H4 (cell line): ENCODE data around the gene RNF220. TPM values are rescaled to one million over a fixed set of nuclear protein-coding genes. Genes with fewer than 3 reads are reported as not detected.

Experiments
- DNase-seq: peaks from one replicate; pipeline ENCODE4 v3.0.0-alpha.2; 2015; ENCODE audit warnings: low spot score
- total RNA-seq: library from RNA; depleted of rRNA; stranded (reverse); fragments of >200 nt; shearing (Covaris generic); gene quantifications from 2 replicates; pipeline ENCODE4 v1.2.3, GENCODE V29; 2014

Gene RNF220
- total RNA-seq, 1 experiment from 2014 or later = 65.1 TPM

DNA sequence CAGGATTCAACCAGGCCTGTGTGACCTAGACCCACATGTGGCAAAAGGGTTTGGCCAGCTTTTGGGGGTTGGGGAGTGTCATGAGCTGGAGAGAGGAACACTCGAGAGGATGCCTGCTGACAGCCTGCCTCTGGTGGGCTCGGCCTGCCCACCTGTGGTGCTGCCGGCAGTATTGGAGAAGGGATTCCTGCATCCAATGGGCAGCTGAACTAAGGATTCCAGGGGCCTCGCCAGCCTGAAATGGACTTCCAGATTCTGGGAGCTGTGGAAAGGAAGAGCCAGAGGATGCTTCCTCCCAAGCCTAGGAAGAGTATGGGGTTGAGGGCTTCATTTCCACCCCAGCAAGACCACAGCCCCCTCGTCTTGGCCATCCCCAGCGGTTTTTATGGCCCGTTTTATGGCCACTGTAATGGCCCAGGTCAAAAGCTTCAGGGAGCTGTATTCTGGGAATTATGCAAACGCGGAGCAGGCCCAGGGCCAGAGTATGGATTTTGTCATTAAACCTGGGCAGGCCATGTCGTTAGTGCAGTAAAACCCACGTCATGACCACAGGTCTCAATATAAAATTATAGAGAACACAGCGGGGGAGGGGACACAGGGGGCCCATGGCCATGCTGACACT is 205.6 kb downstream of the RNF220 start:
- DNase-seq = no peak

DNA sequence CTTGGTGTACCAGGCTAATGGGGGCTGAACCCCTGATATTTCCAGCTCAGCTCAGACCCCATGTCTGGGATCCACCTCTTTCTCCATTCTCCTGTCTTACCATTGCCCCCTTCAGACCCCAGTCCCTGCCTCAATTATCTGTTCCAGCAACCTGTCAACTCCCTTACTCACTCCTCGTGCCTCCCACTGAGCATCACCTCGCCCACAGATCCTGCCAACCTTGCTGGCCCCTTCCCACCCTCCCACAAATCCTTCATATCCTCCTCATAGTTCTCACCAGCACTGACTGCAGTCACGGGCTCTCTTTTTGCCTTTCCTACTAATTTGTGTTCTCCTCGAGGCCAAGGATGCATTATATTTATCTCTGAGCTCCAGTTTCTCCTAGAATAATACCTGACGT is 206.4 kb downstream of the RNF220 start:
- DNase-seq = no peak

DNA sequence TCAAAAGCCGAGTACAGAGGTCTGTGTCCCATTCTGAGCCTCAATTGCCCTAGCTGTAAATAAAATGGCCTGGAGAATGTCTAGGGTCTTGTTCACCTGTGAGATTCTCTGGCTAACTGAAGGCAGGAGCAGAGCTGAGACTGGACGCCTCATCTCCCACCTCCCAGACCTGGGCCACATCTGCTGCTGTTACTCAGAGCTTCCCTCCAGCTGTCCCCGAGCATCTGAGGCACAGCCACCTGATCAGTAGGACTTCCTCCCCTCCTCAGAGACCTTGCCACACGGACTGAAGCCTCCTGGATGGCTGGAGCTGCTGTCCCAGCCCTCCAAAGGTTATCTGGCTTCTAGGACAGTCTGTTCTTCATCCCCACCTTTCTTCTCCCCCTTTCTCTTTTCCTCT is 206.8 kb downstream of the RNF220 start:
- no peak for DNase-seq

DNA sequence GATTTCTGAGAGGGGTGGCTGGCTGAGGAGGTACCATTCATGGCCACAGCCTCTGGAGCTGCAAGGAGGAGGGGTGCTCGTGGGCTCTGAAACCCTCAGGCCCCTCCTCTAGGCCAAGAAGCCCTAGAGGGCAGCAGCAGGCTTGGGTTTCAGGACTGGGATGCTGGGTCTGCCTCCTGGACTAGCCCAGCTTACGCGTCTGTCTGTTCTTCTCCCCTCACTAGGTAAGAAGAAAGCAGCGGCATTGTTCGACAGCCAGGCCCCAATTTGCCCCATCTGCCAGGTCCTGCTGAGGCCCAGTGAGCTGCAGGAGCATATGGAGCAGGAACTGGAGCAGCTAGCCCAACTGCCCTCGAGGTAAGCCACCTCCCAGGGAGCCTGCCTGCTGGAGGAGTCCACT is 208.9 kb downstream of the RNF220 start:
- DNase-seq = no peak

DNA sequence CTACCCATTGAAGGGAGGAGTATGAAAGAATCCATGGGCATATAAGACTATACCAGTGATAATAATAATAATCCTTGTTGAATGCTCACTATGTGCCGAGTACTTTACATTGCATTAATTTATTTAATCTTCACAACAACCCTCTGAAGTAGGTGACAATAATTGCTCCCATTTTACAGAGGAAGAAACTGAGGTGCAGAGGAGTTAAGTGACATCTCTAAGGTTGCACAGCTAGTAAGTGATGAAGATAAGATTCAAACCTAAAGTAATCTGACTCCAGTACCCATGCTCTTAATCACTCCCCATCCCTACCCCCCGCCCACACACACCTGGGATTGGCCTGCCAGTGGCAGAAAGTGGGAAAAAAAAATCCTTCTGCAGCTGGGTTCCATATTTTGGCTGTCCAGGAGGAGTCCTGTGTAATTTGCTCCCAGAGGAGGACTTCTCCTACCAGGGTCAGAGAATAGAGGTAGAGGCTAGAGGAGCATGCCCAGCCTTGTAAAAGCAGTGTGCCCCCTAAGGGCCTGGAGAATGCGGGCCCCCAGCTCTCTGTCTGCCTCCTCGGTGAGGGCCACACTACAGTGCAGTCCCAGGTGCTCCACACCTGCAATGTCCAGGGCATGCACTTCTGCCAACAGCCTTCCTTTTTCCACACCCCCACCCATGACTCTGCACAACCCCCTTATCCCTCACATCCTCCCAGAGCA is 211.4 kb downstream of the RNF220 start:
- no peak for DNase-seq

DNA sequence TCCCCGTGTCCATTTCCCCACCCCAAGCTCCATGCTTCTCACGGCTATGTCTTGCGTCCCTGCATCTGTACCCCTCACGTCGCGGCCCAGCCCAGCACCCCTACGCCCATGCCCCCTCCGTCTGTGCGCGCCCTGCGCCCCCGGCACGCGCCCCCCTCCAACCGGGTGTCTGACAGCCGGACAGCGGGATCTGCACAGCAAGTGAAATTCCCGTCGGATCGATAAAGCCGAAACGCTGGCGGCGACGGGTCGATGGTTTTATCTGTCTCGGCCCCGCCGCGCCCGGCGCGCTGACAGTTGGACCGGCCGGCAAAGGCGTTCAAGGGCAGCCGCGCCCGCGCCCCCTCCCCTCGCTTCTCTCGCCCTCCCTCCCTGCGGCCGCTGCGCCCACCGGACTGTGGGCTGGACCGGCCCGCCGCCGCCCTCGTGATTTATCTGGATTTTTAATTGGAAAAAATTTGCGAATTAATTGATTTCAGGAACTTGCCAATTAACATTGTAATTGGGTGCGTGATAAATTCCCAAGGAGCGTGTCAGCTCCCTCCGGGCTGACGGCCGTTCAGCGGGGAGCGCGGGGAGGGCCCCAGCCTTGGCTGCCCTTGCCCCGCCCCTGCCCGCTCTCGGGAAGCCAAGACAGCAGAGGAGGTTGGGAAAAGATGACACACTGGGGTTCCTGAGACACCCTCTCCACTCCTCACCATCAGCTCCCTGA is 212.1 kb downstream of the RNF220 start:
- DNase-seq = no peak

DNA sequence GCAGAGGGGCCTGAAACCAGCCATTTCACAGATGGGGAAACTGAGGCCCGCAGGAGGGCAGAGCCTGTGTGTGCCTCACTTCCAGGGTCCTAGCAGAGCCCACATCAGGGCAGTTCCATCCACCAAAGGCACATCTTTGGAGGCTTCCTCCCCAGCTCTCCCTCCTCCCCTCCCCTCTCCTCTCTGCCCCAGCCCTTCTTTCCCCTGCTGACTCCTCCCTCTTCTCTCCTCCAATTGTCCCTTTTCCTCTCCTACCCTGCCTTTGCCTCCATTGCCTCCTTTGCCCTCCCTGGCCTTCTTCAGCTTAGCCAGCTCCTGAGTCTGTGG is 212.6 kb downstream of the RNF220 start:
- DNase-seq = no peak

DNA sequence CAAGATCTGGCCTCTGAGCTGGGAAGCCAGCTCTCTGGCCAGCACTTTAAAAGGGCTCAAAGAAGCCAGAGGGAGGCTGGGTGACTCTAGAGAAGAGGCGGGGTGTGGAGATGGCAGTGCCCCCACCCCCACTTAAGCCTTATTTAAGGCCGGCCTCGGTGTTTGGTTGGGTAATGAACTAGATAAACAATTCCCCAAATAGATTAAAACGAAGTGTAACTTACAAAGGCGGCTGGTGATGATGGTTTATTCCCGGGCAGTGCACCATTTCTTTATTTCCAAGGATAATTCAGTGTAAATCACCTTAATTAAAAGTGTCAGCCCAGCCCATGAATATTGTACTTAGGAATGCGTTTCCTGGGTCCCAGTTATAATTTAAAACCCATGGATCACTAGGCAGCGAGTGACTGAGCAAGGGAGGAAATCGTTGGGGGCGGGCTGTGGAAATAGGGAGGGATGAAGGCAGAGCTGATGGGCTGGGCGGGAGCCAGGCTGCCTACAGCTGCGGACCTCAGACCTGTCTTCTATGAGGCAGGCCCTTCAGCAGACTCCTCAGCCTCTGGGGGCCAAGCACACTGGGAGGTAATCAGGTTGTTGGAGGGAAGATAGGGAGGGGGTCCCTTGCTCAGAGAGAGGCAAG is 214.3 kb downstream of the RNF220 start:
- peak; percentile 35 for DNase-seq

DNA sequence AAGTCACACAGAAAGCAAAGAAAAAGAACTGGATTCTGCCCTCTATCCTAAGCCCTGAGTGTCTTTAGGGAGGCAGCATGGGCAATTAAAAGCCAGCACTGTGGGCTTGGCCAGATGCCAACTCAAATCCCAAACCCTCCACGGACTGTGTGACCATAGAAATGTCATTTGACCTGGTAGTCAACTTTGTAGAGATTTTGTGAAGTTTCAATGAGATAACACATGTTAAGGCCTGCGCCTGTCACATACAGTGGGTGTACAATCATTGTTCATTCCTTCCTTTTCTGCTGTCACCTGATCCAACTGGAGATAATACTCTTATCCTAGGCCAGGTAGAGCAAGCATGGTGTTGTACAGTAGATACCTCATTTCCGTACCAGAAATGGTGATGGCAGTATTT is 215.0 kb downstream of the RNF220 start:
- no peak for DNase-seq

DNA sequence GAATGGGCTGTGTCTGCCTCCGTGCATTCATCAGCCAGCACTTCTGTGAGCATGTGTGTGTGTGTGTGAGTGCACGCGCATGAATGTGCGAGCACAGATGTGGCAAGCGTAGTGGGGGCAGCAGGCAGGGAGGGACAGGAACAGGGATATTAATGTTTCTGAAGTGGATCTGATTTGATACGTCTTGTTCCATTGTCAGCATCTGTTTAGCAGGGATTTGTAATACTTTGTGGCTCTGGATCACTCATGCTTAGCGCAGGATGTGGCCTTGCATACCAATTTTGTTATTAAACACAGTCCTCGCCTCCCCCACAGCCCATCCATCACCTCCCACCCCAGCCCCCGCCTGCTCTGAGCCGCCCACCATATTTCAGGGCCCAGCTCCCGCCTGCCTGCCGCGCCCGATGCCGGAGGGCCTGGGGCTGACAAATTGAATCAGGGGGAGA is 216.8 kb downstream of the RNF220 start:
- DNase-seq = no peak

DNA sequence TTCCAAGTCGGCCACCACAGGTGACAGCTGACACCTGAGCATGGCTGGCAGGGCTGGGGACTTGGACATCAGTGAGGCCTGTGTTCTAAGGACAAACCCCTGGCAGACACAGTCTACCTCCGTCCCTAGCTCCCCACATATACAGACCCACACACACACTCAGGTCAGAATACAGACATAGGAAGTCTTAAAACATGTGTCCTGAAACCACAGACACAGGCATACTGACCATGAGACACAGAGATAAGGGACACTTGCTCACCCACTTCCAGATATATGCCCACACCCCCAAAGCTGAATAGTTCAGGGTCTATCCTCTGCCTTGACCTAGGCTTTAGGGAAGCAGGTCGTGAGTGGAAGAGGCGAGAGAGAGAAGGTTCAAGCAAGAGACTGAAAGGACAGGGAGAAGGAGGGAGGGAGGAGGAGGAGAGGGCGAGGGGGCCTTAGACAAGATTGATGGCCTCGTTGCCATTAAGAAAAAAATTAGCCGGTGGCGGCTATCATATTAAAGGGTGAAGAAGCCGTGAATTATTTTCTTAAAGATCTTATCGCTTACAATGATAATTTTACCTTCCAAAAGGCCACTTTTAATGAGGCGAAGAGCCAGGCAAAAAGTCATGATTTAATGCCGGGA is 219.3 kb downstream of the RNF220 start:
- no peak for DNase-seq

DNA sequence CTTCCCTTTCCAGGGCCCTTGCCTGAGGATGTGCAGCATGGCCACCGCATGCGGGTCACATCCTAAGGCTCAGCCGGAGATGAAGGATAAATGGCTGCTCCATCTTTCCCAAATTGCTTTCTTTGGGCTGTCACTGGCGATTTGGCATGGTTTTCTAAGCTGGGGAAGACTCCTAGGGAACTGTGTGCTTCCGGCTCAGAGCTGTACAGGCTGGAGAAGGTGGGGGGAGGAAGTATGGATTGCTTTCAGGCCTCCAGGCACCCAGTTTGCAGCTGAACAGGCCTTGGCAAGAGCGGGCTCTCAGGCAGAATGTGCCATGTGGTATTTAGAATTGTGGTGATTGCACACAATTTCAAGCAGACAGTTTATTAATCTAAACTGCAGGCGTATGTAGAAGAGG is 220.3 kb downstream of the RNF220 start:
- DNase-seq = no peak

DNA sequence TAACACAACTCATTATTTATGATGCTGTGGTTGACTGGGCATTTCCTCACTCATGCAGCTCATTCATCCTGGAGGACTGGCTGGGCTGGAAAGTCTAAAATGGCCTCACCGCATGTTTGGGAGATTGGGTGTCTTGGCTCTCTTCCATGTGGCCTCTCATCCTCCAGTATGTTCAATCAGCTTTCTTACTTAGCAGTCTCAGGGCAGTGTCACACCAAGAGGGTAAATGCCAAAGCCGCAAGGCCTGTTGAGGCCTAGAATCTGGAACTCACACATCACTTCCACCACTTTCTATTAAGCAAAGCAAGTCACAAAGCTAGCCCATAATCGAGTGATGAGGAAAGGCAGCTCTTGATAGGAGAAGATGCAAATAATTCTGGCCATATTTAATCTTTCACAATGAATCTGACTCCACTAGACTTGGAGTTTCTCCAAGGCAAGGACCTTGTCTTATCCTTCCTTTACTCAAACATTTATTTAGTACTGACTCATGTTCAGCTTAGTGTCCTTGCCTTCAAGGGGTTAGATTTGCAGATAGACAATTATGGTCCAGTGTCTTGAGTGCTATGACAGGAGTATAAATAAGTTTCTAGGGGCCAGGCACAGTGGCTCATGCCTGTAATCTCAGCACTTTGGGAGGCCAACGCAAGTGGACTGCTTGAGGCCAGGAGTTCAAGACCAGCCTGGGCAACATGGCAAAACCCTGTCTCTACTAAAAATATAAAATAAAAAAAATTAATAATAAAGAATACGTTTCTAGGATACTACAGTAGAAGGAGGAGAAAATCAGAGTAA is 224.1 kb downstream of the RNF220 start:
- DNase-seq = no peak

DNA sequence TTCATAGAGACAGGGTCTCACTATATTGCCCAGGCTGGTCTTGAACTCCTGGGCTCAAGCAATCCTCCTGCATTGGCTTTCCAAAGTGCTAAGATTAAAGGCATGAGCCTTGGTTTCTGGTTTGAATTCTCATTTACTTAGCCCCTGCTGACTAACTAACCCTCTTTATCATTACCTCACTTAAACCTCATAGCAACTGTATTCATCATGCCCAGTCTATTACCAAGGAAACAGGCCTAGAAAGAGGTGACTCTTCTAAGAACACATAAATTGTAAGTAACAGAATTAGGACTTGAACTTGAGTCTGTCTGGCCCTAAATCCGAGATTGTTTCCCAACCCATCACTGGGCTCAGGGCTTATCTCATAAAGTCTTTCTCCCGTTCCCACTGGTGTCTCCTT is 225.1 kb downstream of the RNF220 start:
- no peak for DNase-seq

DNA sequence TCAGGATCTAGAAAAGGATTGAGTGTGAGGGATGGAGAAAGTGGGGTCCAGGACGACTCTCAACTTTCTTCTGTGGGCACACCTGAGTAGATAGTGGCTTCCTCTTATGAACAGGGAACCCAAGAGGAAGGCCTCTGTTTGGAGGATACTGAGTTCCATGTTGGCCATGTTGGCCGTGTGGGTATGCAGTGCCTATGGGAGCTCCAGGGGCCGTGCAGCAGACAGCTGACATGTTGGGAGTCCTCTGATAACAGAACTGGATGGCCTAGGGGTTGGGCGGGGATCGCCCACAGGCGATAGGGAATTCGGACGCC is 226.2 kb downstream of the RNF220 start:
- no peak for DNase-seq

DNA sequence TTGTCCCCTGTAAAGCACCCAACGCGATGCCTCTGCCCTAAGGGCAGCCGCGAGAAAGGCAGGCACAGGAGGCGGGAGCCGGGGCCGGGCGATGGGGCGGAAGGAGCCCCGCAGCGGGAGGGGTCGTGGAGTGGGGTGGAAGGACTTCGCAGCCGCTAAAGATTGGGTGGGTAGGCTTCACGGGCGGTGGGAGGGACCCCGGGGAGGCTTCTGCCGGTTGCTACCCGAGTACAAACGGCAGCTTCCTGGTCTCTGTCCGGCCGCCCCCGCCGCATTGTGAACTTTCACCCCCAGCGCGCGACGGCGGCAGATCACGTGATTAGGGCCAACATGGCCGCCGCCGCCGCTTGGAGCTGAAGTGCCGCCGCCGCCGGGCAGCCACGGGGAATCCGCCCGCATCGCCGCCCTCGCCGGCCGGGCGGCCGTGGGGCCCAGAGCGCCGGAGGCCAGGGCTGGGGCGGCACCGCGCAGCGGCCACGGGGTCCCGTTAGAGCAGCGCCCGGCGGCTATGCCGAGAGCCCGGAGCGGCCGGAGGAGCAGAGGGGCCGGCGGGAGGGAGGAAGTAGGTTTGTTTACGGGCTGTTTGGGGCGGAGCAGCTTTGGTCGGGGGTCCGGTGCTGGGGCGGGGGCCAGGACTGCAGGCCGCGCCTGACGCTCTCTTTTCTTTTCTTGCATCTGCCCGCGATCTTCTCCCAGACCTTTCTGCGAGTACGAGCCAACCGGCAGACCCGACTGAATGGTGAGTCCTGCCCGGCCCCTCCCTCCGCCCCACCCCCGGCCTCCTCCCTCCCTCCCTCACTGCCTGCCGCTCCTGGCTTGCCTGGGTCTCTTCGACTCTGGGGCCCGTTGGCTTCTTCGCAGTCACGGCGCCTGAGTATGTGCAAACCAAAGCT is 226.8 kb downstream of the RNF220 start:
- DNase-seq = peak; percentile 88

DNA sequence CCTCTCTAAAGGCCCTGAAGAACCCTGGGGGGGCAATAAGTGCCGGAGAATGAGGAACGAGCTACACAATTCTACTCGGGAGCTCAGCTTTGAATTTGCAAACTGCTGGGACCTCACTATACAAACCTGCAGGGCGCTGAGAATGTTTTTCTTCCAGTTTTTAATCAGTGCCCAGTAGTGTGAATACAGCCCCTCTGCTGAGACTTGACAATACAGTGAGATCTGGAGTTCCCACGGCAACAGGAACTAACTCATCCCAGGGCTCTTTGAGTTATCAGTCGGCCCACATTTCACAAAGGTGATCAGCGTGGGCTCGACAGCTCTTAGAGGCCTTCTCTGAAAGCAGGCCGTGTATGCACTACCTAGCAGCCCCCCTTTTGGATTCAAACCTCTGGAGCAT is 227.5 kb downstream of the RNF220 start:
- DNase-seq = no peak

DNA sequence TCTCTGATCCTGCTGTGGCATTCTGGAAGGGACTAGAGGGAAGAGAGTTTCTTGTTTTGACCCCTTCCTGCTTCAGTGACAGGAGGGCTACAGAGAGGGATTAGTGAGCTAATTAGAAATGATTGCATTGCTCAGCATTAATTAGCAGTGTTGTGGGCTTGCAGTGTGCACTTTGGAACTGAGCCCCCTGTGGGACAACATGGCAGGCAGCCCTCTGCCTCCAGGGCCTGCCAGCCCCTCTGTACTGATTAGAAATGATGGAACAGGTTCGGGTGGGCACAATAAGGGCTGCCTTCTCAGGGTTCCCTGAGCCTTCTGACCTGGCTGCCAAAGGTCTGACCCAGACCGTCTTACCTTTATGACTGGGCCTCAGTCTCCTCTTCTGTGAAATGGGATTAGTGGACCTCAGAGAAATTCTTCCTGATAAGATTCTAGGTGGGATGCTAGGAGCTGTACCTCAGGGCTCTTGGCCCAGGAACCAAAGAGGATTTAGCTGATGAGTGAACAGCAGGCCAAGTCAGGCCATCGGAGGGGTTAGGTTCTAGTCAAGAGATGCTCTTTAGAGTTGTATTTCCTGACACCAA is 229.6 kb downstream of the RNF220 start:
- DNase-seq = no peak

DNA sequence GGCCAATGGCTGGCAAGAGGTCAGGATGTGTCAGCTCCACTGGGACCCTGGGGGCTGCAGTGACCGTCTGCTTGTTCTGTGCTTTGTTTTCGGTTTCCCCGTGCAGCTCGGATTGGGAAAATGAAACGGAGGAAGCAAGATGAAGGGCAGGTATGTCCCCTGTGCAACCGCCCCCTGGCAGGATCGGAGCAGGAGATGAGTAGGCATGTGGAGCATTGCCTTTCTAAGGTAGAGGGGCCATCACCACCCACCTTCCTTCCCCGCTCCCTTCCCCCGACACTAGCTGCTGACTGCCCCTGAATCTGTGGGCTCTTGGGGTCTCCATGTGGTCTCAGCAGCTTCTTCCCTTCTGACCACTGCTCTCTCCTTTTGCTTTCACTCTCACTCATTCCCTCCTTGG is 230.4 kb downstream of the RNF220 start:
- no peak for DNase-seq

DNA sequence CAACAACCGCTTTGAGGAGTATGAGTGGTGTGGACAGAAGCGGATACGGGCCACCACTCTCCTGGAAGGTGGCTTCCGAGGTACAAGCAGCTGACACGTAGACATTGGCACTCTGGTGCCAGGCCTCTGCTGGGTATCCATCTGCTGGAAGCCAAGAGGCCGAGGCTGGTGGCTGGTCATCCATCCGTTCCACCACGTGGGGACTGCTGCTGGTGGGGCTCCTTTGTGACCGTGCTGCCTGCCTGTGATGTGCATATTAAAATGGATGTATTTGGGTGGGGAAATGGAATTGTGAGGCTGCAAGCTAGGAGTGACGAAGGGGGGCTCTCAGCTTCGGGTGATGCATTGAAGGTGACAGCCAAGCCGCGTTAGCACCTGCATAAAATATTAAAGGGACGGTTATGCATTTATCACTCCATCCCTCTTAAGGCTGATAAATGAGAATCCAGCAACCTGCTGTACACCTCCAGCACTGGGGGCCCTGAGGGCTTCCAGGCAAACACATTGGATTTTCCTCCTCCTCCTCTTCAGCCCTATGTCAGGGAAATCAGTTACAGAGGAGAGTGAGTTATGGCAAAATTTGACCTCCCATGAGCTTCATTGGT is 231.1 kb downstream of the RNF220 start:
- DNase-seq = no peak
